ENCODE measurements around the gene SPIN1. TPM values are rescaled to one million over a fixed set of nuclear protein-coding genes. Genes with fewer than 3 reads are reported as not detected.

The SPIN1 gene
- total RNA-seq (2014; rRNA removed; shearing (Covaris generic)) (144 and 158 TPM in 2 replicates), polyA plus RNA-seq (2016; fragmentation: Nextera tagmentation; extraction: Ambion mirVana) (48.6 and 49.0 TPM in 2 replicates)
- long read RNA-seq, full-length matches to known transcripts = 2 of 17 reads
- long read RNA-seq, partial matches to known transcripts = 1 of 17 reads
- long read RNA-seq, other reads (novel, unspliced or antisense) = 14 of 17 reads

DNA sequence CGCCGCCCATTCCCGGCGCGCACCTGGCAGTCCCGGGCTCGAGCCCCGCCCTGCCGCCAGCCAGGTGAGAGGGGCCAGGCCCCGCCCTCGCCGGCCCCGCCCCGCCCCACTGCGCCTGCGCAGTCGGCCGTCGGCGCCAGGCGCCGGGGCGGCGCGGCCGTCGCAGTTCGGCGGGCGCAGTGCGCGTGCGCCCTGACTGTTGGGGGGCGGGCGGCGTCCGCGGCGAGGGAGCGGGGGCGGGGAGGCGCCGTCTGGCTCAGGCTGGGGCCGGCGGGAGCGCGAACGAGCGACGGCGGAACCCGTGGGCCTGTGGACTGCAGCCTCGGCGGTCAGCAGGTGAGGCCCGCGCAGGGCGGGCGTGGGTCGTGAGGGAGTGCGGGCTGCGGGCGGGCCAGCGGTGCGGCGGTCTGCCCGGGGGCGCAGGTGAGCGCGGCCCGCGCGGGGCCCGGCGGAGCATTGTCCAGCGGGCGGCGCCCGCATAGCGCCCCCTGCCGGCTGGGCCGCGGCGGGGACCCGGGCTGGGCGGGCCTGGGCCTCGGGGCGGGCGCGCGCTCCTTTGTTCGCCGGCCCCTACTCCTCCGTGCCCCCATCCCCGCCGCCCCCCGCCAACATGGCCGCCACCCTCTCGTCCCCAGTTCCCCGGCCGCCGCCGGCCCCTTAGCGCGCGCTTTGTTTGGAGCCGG lies at the start of gene SPIN1:
SPIN1 (plus strand) TSS at position 242 of the 683 bp plus-strand sequence. CDS start 38,096 bp downstream, outside the sequence.
- Histone ChIP-seq H3K9me2 (ENCODE audit: insufficient read depth) (no peaks in the 10 kb centered on the region), H3K4me1 (ENCODE audit: insufficient read depth) (peaks cover 40% of the 10 kb centered on the region), H4K20me1 (replicated peaks; ENCODE audit: insufficient read depth) (peaks cover 35% of the 10 kb centered on the region), H3K4me2 (peak within 1 kb of the TSS; percentile 89), H3K27me3 (ENCODE audit: insufficient read depth) (no peaks in the 10 kb centered on the region), H3K27ac (ENCODE audit: low read depth) (peak within 1 kb of the TSS; percentile 95), H3F3A (replicated peaks; ENCODE audit: low read depth) (peaks cover 7% of the 10 kb centered on the region), H3K79me2 (replicated peaks; ENCODE audit: insufficient read depth) (peaks cover 73% of the 10 kb centered on the region), H3K4me3 (peak within 1 kb of the TSS; percentile 90), H3K36me3 (ENCODE audit: insufficient read depth) (0 out of 2 replicates have a peak, but pooled peaks cover 6% of the 10 kb centered on the region), H2AFZ (peak within 1 kb of the TSS; percentile 33; the same call in 1 of the 2 replicates)
- TF ChIP-seq EZH2 (IDR thresholded peaks at IDR 0.05; ENCODE audit: low read depth, unreplicated experiment) (no peak), POLR2AphosphoS5 (IDR thresholded peaks at IDR 0.05; ENCODE audit: low read depth) (0 out of 2 replicates have a peak, but pooled peaks have one; percentile 12), NANOG (IDR thresholded peaks at IDR 0.05; ENCODE audit: borderline replicate concordance) (no peak), ZNF331 (CRISPR knock-in tag; IDR thresholded peaks at IDR 0.05; ENCODE audit: low read depth) (no peak)
- TF ChIP-seq, protein P1, sequence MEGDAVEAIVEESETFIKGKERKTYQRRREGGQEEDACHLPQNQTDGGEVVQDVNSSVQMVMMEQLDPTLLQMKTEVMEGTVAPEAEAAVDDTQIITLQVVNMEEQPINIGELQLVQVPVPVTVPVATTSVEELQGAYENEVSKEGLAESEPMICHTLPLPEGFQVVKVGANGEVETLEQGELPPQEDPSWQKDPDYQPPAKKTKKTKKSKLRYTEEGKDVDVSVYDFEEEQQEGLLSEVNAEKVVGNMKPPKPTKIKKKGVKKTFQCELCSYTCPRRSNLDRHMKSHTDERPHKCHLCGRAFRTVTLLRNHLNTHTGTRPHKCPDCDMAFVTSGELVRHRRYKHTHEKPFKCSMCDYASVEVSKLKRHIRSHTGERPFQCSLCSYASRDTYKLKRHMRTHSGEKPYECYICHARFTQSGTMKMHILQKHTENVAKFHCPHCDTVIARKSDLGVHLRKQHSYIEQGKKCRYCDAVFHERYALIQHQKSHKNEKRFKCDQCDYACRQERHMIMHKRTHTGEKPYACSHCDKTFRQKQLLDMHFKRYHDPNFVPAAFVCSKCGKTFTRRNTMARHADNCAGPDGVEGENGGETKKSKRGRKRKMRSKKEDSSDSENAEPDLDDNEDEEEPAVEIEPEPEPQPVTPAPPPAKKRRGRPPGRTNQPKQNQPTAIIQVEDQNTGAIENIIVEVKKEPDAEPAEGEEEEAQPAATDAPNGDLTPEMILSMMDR (conservative IDR thresholded peaks at IDR 0.05; ENCODE audit: low read depth in 2 of 2) = peak in 1 of 2 experiments; percentile 44; a peak in 1 of 4 replicates
- H3K4me3 Mint-ChIP-seq = peak within 1 kb of the TSS; percentile 93
- DNase-seq (ENCODE audit: low spot score) = peak; percentile 89
- peaks cover 42% of the 10 kb centered on the region for H3K4me1 Mint-ChIP-seq
- peaks cover 18% of the 10 kb centered on the region for H3K27me3 Mint-ChIP-seq (ENCODE audit: insufficient read depth, low read depth, poor library complexity)
- peaks cover 6% of the 10 kb centered on the region; the same call in 1 of the 3 replicates for H3K9me3 Mint-ChIP-seq
- peaks cover 29% of the 10 kb centered on the region for H3K36me3 Mint-ChIP-seq (ENCODE audit: low read depth)
- H3K27ac Mint-ChIP-seq = peak within 1 kb of the TSS; percentile 94
- peak; percentile 68 for ATAC-seq

DNA sequence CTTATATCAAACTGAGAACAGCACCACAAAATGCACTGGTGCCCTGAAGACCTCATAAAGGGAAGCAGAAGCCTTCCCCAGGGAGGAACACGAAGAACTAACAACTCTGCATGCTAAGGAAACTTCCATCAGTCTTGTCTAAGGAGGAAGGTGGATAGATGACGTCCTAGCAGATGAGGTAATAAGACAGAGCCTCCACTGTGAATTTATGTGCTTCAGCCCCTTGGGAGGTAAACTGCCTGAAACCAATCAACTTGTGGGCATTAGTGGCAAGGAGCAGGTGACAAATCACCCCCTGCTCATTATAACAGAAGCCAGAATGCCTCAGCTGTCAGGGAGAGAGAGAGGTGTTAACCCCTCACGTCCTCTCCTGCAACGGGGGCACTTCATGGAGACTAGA lies 48.9 kb upstream of the SPIN1 start:
- H2AFZ ChIP-seq = peak overlapping the region; percentile 24; the same call in 1 of the 2 replicates
- Mint-ChIP-seq H3K4me1 (peaks cover 9% of the 10 kb centered on the region; the same call in 2 of the 3 replicates), H3K27me3 (ENCODE audit: insufficient read depth, low read depth, poor library complexity) (peaks cover 2% of the 10 kb centered on the region), H3K4me3 (no peak overlapping the region), H3K36me3 (ENCODE audit: low read depth) (no peaks in the 10 kb centered on the region), H3K9me3 (no peaks in the 10 kb centered on the region), H3K27ac (no peak overlapping the region)
- peaks cover 11% of the 10 kb centered on the region; the same call in 1 of the 2 replicates for H3K4me1 ChIP-seq (ENCODE audit: insufficient read depth)
- H3F3A ChIP-seq (replicated peaks; ENCODE audit: low read depth) = no peaks in the 10 kb centered on the region
- no peaks in the 10 kb centered on the region for H3K79me2 ChIP-seq (replicated peaks; ENCODE audit: insufficient read depth)
- no peak overlapping the region for H3K4me2 ChIP-seq
- no peak overlapping the region for H3K4me3 ChIP-seq
- H4K20me1 ChIP-seq (replicated peaks; ENCODE audit: insufficient read depth) = no peaks in the 10 kb centered on the region
- H3K36me3 ChIP-seq (ENCODE audit: insufficient read depth) = no peaks in the 10 kb centered on the region
- H3K27me3 ChIP-seq (ENCODE audit: insufficient read depth) = no peaks in the 10 kb centered on the region
- ATAC-seq = no peak
- no peak overlapping the region for H3K27ac ChIP-seq (ENCODE audit: low read depth)
- DNase-seq (ENCODE audit: low spot score) = no peak
- no peaks in the 10 kb centered on the region for H3K9me2 ChIP-seq (ENCODE audit: insufficient read depth)
- TF ChIP-seq NANOG (IDR thresholded peaks at IDR 0.05; ENCODE audit: borderline replicate concordance) (no peak), POLR2AphosphoS5 (IDR thresholded peaks at IDR 0.05; ENCODE audit: low read depth) (no peak), ZNF331 (CRISPR knock-in tag; IDR thresholded peaks at IDR 0.05; ENCODE audit: low read depth) (no peak), CREB1 (CRISPR knock-in tag; IDR thresholded peaks at IDR 0.05; ENCODE audit: low read depth) (no peak), JUNB (IDR thresholded peaks at IDR 0.05; ENCODE audit: unreplicated experiment) (no peak), EZH2 (IDR thresholded peaks at IDR 0.05; ENCODE audit: low read depth, unreplicated experiment) (no peak), ZNF114 (CRISPR knock-in tag; IDR thresholded peaks at IDR 0.05) (no peak), STAT1 (IDR thresholded peaks at IDR 0.05; ENCODE audit: unreplicated experiment) (no peak), EZH2phosphoT487 (IDR thresholded peaks at IDR 0.05; ENCODE audit: unreplicated experiment) (no peak)
- TF ChIP-seq, protein P2, sequence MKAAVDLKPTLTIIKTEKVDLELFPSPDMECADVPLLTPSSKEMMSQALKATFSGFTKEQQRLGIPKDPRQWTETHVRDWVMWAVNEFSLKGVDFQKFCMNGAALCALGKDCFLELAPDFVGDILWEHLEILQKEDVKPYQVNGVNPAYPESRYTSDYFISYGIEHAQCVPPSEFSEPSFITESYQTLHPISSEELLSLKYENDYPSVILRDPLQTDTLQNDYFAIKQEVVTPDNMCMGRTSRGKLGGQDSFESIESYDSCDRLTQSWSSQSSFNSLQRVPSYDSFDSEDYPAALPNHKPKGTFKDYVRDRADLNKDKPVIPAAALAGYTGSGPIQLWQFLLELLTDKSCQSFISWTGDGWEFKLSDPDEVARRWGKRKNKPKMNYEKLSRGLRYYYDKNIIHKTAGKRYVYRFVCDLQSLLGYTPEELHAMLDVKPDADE (IDR thresholded peaks at IDR 0.05) = no peak
- TF ChIP-seq, protein P3, sequence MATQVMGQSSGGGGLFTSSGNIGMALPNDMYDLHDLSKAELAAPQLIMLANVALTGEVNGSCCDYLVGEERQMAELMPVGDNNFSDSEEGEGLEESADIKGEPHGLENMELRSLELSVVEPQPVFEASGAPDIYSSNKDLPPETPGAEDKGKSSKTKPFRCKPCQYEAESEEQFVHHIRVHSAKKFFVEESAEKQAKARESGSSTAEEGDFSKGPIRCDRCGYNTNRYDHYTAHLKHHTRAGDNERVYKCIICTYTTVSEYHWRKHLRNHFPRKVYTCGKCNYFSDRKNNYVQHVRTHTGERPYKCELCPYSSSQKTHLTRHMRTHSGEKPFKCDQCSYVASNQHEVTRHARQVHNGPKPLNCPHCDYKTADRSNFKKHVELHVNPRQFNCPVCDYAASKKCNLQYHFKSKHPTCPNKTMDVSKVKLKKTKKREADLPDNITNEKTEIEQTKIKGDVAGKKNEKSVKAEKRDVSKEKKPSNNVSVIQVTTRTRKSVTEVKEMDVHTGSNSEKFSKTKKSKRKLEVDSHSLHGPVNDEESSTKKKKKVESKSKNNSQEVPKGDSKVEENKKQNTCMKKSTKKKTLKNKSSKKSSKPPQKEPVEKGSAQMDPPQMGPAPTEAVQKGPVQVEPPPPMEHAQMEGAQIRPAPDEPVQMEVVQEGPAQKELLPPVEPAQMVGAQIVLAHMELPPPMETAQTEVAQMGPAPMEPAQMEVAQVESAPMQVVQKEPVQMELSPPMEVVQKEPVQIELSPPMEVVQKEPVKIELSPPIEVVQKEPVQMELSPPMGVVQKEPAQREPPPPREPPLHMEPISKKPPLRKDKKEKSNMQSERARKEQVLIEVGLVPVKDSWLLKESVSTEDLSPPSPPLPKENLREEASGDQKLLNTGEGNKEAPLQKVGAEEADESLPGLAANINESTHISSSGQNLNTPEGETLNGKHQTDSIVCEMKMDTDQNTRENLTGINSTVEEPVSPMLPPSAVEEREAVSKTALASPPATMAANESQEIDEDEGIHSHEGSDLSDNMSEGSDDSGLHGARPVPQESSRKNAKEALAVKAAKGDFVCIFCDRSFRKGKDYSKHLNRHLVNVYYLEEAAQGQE (IDR thresholded peaks at IDR 0.05; ENCODE audit: unreplicated experiment) = no peak
- TF ChIP-seq, protein P1 (conservative IDR thresholded peaks at IDR 0.05; ENCODE audit: low read depth in 2 of 2) = no peak
